ENCODE data around the gene UACA. TPM values are rescaled to one million over a fixed set of nuclear protein-coding genes. Genes with fewer than 3 reads are reported as not detected.

UACA gene
- polyA plus RNA-seq, 1 donor (not counting 4 experiments of a cell fraction or from before 2014, with no cell fraction given): 26.6 TPM

GRCh38 chr15:70669966-70670658, 93.2 kb downstream of the UACA start:
- DNase-seq (ENCODE audit: low read depth, low spot score) (no peak), FAIRE-seq (peak; percentile 34)
- Histone ChIP-seq H3K4me3 (ENCODE audit: control insufficient read depth in 2 of 3, extremely low read depth in 1 of 3, insufficient read depth in 2 of 3, low read depth in 1 of 3, low read length in 3 of 3) (no peak overlapping the region), H3K27me3 (ENCODE audit: control insufficient read depth, extremely low read depth, insufficient read depth, low read length) (no peaks in the 10 kb centered on the region), H2AFZ (ENCODE audit: control insufficient read depth, low read length) (no peak overlapping the region), H3K36me3 (ENCODE audit: control insufficient read depth in 2 of 2, extremely low read depth in 1 of 2, insufficient read depth in 2 of 2, low read length in 2 of 2) (peaks cover 7 to 15% of the 10 kb centered on the region in 2 experiments), H4K20me1 (ENCODE audit: control insufficient read depth, extremely low read depth, insufficient read depth, low read length) (no peaks in the 10 kb centered on the region), H3K27ac (ENCODE audit: control insufficient read depth, insufficient read depth, low read length) (no peak overlapping the region), H3K9me1 (ENCODE audit: control insufficient read depth, extremely low read depth, insufficient read depth, low read length) (no peaks in the 10 kb centered on the region), H3K9me3 (ENCODE audit: control insufficient read depth, low read depth, low read length) (no peaks in the 10 kb centered on the region), H3K9ac (ENCODE audit: control insufficient read depth, extremely low read depth, insufficient read depth, low read length) (no peak overlapping the region), H3K4me1 (ENCODE audit: control insufficient read depth, extremely low read depth, insufficient read depth, low read length) (no peaks in the 10 kb centered on the region), H3K79me2 (ENCODE audit: control insufficient read depth, insufficient read depth, low read length) (no peaks in the 10 kb centered on the region), H3K4me2 (ENCODE audit: control insufficient read depth, extremely low read depth, insufficient read depth, low read depth, low read length) (no peak overlapping the region)
- TF ChIP-seq CTCF (optimal IDR thresholded peaks at IDR 0.05 in 1 of 3, IDR thresholded peaks at IDR 0.05 in 1 of 3, conservative IDR thresholded peaks at IDR 0.05 in 1 of 3; ENCODE audit: extremely low read depth in 1 of 3, insufficient read depth in 2 of 3, low read length in 3 of 3): no peak
- TF ChIP-seq EZH2 (IDR thresholded peaks at IDR 0.05; ENCODE audit: low read length): no peak
- dilution Hi-C loops (cut with MboI; ENCODE audit: extremely low pct_ligation_motif_present, low sequenced_read_pairs): no loop called here

GRCh38 chr15:70669006-70669602, 94.3 kb downstream of the UACA start:
- H3K9me3 ChIP-seq (ENCODE audit: control insufficient read depth, low read depth, low read length): no peaks in the 10 kb centered on the region
- FAIRE-seq: no peak
- no peak overlapping the region for H3K27ac ChIP-seq (ENCODE audit: control insufficient read depth, insufficient read depth, low read length)
- H3K79me2 ChIP-seq (ENCODE audit: control insufficient read depth, insufficient read depth, low read length): no peaks in the 10 kb centered on the region
- no peak for DNase-seq (ENCODE audit: low read depth, low spot score)
- H3K9me1 ChIP-seq (ENCODE audit: control insufficient read depth, extremely low read depth, insufficient read depth, low read length): no peaks in the 10 kb centered on the region
- TF ChIP-seq CTCF (optimal IDR thresholded peaks at IDR 0.05 in 1 of 3, IDR thresholded peaks at IDR 0.05 in 1 of 3, conservative IDR thresholded peaks at IDR 0.05 in 1 of 3; ENCODE audit: extremely low read depth in 1 of 3, insufficient read depth in 2 of 3, low read length in 3 of 3) (no peak), EZH2 (IDR thresholded peaks at IDR 0.05; ENCODE audit: low read length) (no peak)
- H3K4me2 ChIP-seq (ENCODE audit: control insufficient read depth, extremely low read depth, insufficient read depth, low read depth, low read length): no peak overlapping the region
- no peaks in the 10 kb centered on the region for H3K27me3 ChIP-seq (ENCODE audit: control insufficient read depth, extremely low read depth, insufficient read depth, low read length)
- H4K20me1 ChIP-seq (ENCODE audit: control insufficient read depth, extremely low read depth, insufficient read depth, low read length): no peaks in the 10 kb centered on the region
- no peak overlapping the region for H2AFZ ChIP-seq (ENCODE audit: control insufficient read depth, low read length)
- no peak overlapping the region for H3K9ac ChIP-seq (ENCODE audit: control insufficient read depth, extremely low read depth, insufficient read depth, low read length)
- H3K36me3 ChIP-seq (ENCODE audit: control insufficient read depth in 2 of 2, extremely low read depth in 1 of 2, insufficient read depth in 2 of 2, low read length in 2 of 2): peaks cover 7 to 16% of the 10 kb centered on the region in 2 experiments
- no peak overlapping the region for H3K4me3 ChIP-seq (ENCODE audit: control insufficient read depth in 2 of 3, extremely low read depth in 1 of 3, insufficient read depth in 2 of 3, low read depth in 1 of 3, low read length in 3 of 3)
- dilution Hi-C loops (cut with MboI; ENCODE audit: extremely low pct_ligation_motif_present, low sequenced_read_pairs): no loop called here
- H3K4me1 ChIP-seq (ENCODE audit: control insufficient read depth, extremely low read depth, insufficient read depth, low read length): no peaks in the 10 kb centered on the region
